Activated CD4-positive, alpha-beta T cell treated with anti-CD3 and anti-CD28 coated beads for 48 hours (primary cell): Measurements from ENCODE around the gene MT1HL1.
A peak's percentile ranks its signal among the peaks of the same experiment; 100 is the strongest.

ENCODE experiments used
- DNase-seq: peaks from one replicate; pipeline ENCODE4 v3.0.0-alpha.2; 2020

MT1HL1 gene

DNA sequence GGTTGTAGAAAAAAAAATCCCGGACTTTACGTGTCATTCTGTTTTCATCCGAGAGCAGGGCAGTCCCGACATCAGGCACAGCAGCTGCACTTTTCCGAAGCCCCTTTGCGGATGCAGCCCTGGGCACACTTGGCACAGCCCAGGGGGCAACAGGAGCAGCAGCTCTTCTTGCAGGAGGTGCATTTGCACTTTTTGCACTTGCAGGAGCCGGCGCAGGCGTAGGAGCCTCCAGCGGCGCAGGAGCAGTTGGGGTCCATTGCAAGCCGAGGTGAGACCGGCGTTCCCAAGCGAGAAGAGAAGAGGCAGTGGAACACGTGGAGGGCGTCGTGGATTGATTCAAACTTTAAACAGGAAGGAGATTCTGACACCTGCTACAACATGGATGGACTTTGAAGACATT, at the start of gene MT1HL1:
MT1HL1 (minus strand) TSS at position 326 of the 400 bp plus-strand sequence; CDS start at position 257, 69 bp downstream.
- DNase-seq, result no peak

DNA sequence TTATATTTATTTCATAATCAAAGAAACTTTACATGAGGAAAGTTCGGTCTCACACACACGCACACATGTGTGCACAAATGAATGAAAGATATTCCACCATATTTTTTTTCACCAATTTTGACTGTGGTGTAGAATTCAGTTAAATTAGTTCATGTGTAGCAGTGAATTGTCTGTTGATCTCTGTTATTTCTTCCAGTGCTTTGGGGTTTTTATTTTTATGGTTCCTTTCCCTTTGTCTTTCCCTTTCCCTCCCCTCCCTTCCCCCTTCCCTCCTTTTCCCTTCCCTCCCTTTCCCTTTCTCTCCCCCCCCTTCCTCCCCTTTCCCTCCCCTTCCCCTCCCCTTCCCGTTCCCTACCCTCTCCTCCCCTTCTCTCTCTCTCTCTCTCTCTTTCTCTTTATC, 46.7 kb upstream of the MT1HL1 start:
- DNase-seq, result no peak

DNA sequence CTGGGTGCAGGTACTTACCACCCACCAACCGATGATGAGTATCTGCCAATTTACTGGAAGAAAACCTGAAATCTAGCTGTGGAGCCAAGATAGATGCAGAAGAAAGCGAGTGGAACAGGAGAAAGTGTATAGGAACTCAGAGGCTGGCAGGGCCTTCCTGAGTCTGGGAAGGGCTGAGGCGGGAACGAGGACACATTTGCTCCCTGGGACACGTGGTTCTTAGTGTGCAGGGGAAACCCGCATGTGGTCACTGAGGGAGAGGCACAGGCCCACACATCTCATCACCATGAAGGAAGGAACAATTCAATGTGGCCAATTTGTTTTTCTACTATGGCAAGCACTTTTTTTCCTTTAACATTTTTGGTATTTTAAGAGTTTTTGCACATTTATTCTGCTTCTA, 45.9 kb upstream of the MT1HL1 start:
- DNase-seq, result no peak

DNA sequence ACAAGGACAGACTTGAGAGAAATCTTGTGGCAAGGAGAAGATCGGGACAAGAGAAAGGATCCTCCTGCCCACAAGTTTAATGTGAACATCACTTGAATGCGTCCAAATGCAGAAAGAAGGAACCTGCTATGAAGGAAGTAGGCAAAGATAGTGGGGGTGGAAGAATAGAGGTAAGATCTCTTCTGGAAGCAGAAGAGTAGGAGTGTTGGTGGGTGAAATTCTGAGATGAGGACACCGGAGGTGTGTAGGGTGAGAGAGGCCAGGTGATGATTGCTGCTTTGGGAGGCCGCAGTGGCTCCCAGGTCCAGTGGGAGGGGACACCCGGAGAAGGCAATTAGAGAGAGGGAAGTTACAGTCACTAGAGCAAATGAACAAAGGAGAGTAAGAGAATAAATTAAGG, 44.6 kb upstream of the MT1HL1 start:
- no peak for DNase-seq

DNA sequence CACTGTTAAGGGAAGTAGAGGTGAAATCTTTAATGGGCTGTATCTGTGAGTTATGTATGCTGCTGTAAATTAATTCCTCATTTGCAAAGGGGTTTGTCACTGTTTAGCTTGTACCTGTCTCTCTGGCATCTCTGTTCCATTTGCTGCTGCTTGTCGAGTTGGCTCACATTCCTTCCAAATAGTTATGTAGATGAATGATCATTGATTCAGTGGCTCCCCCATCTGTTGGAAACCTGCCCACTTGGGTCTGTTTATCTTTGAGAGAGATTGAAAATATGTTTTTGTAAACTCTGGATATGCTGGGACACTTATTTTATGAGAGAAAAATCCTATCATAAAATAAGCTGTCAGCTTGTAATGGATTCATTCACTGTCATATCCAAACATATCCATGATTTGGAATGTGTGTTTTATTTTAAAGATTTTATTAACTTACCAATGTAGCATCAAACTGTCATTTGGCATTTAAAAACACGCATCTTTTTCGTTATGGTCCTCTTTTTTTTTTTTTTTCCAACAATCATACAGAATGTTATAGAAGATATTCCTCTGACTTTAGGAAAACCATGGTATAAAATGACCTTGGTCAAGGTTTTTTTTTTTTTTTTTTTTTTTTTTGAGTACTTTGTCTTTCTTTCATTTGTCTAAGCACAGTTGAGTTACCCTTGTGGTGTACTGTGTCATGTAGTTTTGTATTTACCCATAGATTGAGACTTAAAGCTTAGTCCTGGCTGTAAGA, 41.2 kb upstream of the MT1HL1 start:
- DNase-seq, result no peak

DNA sequence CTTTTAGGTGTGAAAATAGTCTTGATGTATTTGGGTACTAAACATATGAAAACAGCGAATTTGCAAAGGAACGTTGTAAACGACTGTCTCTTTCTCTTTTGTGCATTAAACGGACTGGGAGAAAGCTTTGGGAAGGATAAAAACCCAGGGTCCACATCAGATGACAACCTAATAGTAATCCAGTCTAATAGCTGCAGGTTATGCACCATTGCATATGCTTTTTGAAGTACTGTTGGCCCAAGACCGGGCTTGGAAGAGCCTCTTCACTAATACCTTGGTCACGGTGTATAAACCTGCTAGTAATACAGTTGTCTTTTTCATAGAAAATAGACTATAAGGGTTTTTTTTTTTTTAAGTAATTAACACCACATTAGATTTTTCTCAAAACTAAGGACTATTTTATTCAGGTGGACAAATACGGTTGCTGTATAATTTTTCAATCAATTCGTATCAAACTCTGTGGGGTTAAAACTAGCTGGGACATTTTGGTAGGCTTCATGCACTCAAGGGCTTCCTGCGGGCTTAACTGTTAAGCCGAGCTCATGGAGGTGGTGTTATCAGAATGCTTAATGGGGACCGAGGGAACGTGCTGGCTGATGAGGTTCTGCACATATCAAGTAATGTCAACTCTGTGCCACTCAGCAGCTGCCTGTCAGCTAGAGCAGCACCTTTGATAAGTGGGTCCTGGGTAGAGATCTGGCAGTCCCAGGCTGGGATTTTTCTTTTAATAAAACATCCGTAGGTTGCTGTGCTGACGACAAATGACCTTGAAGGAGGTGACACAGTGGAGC, 39.8 kb upstream of the MT1HL1 start:
- DNase-seq, result no peak

DNA sequence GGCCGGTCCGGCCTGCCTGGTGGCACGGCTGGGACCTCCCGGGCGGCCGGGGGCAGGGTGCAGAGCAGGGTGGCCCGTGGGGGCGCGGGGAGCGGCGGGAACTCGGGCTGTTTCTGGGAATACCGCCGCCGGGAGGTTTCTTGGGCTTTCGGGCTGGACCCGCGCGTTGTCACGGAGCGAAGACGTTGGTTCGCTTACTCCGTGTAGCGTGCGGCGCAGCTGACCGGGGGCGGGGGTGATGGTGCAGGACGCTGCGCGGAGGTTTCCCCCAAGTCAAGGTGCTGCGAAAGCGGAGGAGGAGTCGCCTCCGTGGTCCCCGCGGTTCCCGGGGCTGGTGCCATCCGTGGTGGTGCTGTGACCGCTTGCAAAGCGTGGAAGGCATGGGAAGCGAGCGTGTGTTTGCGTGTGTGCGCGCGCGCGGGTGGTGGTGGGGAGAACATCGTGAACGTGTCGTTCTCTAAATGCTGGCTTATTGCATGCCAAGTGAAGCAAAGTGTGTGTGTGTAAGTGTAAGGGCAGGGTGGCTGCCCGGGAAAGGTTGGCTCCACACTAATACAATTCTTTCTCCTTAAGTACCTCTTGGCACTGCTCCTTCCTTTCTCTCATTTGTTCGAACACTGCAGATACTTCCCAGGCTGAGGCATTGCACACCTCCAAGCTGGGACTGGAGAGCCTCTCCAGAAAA, 38.8 kb upstream of the MT1HL1 start:
- peak; percentile 8 for DNase-seq

DNA sequence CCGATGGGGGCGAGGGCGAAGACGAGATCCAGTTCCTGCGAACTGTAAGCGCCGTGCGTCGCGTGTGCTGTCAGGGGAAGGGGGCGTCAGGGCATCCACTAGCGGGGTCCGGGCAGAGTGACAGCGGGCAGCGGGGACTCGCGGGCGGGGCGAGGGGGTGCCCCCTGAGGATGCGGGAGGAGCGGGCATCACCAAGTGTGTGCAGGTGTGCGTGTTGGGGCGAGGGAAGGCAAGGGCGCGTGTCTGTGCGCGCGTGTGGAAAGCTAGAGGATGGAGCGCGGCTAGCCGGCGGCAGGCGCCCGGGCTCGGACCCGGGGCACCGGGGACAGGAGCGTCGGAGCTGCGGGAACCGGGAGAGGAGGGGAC, 38.3 kb upstream of the MT1HL1 start:
- DNase-seq, result no peak

DNA sequence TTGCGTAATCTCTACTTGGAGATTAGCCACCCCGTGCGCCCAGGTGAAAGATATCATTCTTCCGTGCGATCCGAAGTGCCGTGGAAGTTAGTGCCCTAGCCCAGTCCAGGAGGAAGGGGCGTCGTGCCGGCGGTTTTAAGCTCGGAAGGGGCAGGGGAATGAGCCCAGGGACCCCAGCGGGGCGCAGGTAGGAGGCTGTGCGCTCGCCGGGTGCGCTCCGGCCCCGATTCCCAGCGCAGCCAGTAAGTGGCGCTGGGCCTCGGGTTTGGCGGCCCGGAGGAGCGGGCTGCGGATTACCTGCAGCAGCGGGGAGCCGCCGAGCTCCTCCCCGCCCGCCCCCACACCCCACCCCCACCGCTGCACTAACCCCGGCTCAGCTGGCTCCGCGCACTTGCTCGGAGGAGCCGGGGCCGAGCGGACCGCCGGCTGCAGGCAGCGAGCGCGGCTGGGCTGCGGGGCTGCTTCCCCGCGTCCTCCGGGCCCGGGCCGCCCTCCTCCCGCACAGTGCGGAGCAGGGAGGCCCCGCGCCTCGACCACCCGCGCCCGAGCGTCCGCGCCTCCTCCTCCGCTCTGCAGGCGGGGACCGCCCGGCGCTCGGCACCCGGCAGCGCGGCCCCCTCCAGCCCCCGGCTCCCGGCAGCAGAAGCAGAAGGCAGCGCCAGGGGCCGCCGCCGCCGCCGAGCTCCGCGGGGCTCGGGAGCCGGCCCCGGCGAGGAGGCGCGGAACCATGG, 37.7 kb upstream of the MT1HL1 start, which contains the start of gene RYR2:
RYR2 (plus strand) TSS at position 390 of the 731 bp plus-strand sequence; CDS start at position 728, 338 bp downstream.
- DNase-seq, result peak; percentile 27

DNA sequence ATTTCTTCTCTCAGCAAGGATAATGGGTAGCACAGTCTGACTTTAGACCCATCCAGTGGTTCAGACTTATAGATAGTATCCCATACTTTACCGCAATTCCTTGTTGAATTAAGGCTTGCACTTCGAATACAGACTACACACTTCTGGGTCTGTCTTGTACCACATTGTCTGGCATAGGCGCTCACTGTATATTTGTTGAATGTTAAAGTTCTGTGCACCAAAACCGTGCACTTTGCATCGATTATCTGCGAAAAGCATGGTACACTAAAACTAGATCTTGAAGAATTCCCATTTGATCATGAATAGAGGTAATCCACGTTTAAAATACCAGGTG, 37.2 kb upstream of the MT1HL1 start:
- DNase-seq, result no peak

DNA sequence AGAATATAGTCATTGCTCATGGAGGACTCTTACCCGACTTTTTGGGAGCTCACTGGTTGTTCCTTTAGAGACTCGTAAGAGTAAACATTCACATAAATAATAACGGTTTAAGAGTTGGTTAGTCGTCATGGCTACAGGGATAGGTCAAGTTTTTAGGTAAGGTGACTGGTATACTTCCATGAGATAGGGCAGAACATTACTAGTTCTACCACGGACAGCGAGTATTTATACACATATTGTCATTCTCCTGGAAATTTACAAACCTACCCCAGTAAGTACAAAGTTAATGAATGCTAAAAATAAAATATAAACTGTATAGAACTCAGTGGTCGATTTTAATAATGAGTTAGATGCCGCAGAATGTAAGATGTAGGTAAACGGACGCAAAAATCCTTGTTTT, 36.6 kb upstream of the MT1HL1 start:
- DNase-seq, result no peak

DNA sequence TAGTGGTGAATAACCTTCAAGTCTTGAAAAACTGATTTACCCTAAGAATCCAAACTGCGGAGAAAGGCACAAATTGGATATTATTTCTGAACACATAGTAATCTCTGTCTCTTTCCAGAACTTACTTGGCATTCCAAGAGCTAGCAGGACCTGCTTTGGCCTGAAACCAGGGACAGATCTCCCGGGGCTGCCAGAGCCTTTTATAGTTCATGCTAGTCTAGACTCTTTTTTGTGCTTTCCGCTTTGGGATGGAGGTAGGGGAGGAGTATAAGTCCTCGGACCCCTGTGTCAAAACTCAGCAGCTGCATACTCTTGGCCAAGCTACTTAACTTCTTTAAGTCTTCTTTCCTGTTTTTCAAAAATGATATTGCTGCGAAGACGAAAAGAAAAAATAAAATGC, 34.0 kb upstream of the MT1HL1 start:
- no peak for DNase-seq

DNA sequence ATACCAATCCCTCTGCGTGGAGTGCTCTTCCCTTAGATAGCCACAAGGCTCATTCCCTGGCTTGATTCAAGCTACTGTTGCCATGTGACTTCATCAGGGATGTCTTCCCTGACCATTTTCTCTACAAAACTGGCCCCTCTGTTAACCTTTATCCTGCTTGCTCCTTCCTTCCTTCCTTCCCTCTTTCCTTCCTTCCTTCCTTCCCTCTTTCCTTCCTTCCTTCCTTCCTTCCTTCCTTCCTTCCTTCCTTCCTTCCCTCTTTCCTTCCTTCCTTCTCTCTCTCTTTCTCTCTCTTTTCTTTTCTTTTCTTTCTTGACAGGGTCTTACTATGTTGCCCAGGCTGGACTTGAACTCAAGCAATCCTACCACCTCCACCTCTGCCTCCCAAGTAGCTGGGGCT, 31.5 kb upstream of the MT1HL1 start:
- DNase-seq, result no peak

DNA sequence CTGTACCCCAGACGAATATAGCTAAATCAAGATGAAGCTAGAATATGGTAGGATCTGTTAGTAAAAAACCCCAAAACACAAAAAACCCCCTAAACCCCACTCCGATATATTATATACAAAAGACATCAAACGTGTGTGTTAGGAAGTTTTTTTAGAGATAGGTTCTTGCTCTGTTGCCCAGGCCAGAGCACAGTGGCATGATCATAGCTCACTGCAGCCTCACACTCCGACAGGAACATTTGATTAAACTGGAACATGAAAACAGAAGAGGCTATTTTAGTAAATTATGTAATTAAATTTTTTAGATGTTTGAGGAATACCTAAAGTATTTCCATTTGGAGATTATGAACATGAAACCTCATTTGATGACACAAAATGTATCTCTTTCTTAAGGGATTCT, 29.6 kb upstream of the MT1HL1 start:
- no peak for DNase-seq

DNA sequence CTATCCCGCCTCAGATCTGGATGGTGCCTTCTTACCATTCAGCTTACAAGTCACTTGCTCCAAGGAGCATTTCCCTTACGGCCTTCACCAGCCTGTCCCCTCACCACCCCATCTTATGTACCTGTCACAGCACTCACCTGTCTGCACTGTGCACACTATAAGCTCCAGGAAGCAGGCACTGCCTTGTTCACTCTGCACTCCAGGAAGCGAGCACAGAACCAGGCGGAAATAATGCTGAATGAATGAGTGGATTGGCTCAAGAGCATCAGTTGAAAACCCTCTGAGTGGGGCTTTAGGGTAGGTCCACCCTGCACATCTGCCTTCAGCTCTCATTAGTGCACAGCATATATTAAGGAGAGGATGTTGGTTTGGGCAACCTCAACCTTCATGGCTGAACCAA, 28.8 kb upstream of the MT1HL1 start:
- no peak for DNase-seq

DNA sequence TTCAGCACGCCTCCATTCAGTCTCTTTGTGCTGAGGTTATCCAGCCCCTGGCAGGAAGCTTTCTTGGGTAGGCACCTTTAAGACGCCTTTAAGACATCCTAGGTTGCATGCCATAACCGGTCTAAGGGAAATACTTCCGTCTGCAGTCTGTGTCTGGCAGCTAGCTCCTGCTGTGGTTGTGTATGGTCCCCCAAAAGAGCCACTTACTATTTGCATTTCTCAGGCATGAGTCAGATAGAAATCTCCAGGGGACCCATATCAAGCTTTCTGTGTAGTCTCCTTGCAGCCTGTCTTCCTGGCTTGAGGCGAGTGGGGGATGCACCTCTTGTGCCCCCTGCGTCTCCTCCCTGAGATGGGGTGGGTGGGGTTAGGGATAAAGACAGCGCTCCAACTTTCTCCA, 27.8 kb upstream of the MT1HL1 start:
- DNase-seq, result no peak

DNA sequence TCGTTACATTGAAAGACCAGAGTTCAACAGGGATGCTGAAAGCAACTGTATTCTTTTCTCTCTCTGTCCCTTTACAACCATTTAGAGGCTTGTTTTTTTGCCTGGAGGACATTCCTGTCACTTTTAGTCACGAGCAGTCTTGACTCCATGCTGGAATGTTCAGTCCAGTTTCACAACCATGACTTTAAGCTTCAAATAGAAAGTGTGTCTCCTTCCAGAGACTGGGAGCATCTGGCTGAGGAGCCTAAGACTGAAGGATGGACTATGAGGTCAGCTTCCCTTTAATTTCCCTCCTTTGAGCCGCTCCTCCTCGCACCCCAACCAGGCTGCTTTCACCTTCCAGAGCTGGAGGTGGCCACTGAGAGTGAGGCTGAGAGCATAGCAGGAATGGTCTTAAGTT, 27.2 kb upstream of the MT1HL1 start:
- DNase-seq, result no peak

DNA sequence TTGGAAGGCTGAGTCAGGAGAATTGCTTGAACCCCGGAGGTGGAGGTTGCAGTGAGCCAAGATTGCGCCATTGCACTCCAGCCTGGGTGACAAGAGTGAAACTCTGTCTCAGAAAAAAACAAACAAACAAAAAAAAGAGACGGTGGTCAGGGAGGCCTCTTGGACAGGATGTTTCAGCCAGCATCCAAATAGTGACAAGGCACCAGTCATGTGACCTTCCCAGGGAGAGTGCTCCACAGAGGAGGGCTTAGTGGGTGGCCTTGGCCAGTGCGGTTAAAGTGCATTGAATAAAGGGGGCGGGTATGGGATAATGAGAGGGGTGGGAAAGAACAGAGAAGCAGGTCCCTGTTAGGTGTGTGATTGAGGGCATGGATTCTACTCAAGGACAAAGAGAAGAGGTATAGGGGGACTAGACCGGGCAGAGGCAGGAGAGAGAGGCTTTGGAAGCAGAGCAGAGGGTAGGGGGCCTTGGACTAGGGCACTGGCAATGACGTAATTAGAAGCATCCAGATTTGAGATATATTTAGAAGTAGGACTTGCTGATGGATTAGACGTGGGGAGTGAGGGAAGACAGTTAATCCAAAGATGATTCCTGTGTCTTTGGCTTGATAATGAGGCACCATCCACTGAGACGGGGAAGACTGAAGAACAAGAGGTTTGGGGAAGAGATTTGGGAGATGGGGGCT, 25.8 kb upstream of the MT1HL1 start:
- DNase-seq, result no peak

DNA sequence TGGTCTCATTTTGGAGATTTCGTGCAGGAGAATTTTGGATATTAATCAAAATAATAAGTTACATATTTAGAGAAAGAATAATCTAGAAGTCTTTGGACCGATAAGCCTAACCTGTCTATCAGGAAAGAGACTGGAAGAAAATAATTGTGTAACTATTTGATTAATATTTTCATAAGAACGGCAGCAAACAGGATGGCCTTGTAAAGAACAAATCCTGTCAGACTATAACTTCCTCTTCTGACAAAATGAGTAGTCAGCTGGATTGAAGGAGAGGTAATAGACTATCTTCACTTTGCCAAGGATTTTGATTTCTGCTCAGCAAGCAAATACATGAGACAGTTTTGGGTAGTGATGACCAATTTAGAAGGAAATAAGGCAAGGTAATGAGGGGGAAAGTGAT, 25.0 kb upstream of the MT1HL1 start:
- DNase-seq, result no peak

DNA sequence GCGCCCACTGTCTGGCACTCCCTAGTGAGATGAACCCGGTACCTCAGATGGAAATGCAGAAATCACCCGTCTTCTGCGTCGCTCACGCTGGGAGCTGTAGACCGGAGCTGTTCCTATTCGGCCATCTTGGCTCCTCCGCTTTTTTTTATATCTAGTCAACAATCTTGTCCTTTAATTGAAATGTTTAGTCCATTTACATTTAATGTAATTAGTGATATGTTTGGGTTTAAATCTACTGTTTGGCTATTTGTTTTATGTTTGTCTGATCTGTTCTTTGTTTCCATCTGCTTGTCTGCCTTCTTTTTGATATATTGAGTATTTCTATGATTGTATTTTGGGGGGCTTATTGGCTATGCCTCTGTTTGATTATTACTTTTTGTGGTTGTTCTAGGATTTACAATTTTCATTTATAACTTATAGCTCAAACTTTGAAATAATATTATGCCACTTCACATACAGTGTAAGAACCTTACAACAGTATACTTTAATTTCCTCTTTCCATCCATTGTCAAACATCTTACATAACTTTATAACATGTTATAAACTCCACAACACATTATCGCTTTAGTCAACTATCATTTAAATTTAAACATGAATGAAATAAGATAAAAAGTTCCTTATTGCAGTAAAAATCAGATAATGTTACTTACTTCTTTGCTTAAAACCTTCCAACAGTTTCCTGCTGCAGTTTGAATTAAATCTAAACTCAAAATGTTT, 21.3 kb upstream of the MT1HL1 start:
- no peak for DNase-seq

DNA sequence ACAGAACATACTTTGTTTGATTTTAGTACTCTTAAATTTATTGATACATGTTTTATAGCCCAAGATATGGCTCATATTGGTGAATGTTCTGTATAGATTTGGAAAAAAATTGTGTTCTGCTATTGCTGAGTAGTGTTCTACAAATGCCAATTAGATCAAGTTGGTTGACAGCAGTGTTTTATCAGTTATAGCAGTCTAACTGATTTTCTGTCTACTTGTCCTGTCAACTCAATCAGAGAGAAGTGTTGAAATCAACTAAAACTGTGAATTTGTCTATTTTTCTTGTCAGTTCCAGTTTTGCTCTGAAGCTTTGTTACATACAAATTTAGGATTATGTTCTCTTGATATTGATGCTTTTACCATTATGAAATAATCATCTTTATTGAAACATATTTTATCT, 14.7 kb upstream of the MT1HL1 start:
- DNase-seq, result no peak

DNA sequence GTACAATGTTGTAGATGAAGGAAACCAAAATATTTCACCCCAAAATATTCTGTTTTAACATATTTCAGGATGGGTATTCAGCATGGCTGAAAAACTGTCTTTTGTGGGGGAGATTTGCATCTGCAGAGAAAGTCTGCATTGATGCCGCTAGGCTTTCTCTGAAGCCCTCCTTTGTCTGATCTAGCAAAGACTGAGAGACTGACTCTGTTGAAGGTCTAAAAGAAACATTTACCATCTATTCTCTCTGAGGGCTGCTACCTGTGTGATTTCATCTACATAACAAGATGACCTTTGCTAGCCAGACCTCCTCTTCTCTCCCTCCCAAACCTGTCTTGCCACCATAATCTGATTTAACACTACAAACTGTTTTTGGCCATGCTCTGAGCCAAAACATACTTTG, 12.4 kb upstream of the MT1HL1 start:
- DNase-seq, result no peak
